HCT116 (cell line): ENCODE data around the gene MAMSTR.

Experiments
- CTCF ChIP-seq, 3 experiments: fragments of 200-600 bp in 1 of 3; sonication (generic) in 1 of 3; IDR thresholded peaks in 2 of 3; conservative IDR thresholded peaks in 1 of 3; 2 replicates each; pipeline ENCODE4 v1.5.1; 2012 to 2017; ENCODE audit warnings: low read depth in 2 of 3, low read length in 2 of 3, antibody characterized with exemption in 1 of 3, borderline replicate concordance in 1 of 3, control low read depth in 1 of 3, mild to moderate bottlenecking in 1 of 3, mixed read lengths in 1 of 3, mixed run types in 1 of 3, moderate library complexity in 1 of 3; ENCODE audit not compliant: insufficient read depth in 1 of 3
- EZH2 ChIP-seq: fragments of 200-600 bp; sonication (generic); IDR thresholded peaks from 2 replicates; pipeline ENCODE4 v1.6.1; 2017; ENCODE audit warnings: antibody characterized with exemption, mixed run types
- FOSL1 ChIP-seq: IDR thresholded peaks from 2 replicates; pipeline ENCODE4 v1.6.1; 2012; ENCODE audit warnings: low read depth
- JUND ChIP-seq: IDR thresholded peaks from 2 replicates; pipeline ENCODE4 v1.6.1; 2012
- MAX ChIP-seq: IDR thresholded peaks from 2 replicates; pipeline ENCODE4 v1.6.1; 2012
- POLR2A ChIP-seq: IDR thresholded peaks from 2 replicates; pipeline ENCODE4 v1.7.0; 2011; ENCODE audit warnings: borderline replicate concordance; ENCODE audit not compliant: insufficient read depth, insufficient read length; ENCODE audit errors: extremely low read depth
- POLR2AphosphoS5 ChIP-seq: IDR thresholded peaks from 2 replicates; pipeline ENCODE4 v1.6.1; 2011; ENCODE audit warnings: mild to moderate bottlenecking, low read depth, low read length, moderate library complexity
- RAD21 ChIP-seq: IDR thresholded peaks from 2 replicates; pipeline ENCODE4 v1.6.1; 2012; ENCODE audit warnings: low read depth, mild to moderate bottlenecking
- REST ChIP-seq: IDR thresholded peaks from 2 replicates; pipeline ENCODE4 v1.6.1; 2012; ENCODE audit warnings: low read depth
- ZFX ChIP-seq: fragments of 450-650 bp; IDR thresholded peaks from 2 replicates; pipeline ENCODE4 v1.6.1; 2017

- no peak for TF ChIP-seq EZH2
- TF ChIP-seq FOSL1, result no peak
- no peak for TF ChIP-seq POLR2AphosphoS5
- no peak for TF ChIP-seq REST
- no peak for TF ChIP-seq CTCF (IDR thresholded peaks at IDR 0.05 in 2 of 3, conservative IDR thresholded peaks at IDR 0.05 in 1 of 3; ENCODE audit: borderline replicate concordance in 1 of 3, insufficient read depth in 1 of 3, low read depth in 2 of 3, low read length in 2 of 3)
- TF ChIP-seq ZFX, result no peak
- TF ChIP-seq POLR2A, result no peak
- TF ChIP-seq RAD21, result no peak
- TF ChIP-seq JUND, result no peak
- no peak for TF ChIP-seq MAX
These were observed 32.4 kb upstream of the MAMSTR start for GRCh38 chr19:48751845-48752495.
